Peyer's patch (tissue), 4 donors: ENCODE results near the gene RFNG. TPM values are rescaled to one million over a fixed set of nuclear protein-coding genes. Genes with fewer than 3 reads are reported as not detected.

Experiments used
- DNase-seq, 3 donors: peaks; one replicate each; pipeline ENCODE4 v3.0.0-alpha.2; 2017 to 2019
- H3K27ac ChIP-seq, 4 donors: fragments of 200-600 bp; sonication (generic); one replicate each; pipeline ENCODE4 v1.5.1; 2016 to 2019
- H3K27me3 ChIP-seq, 2 donors: fragments of 200-600 bp; sonication (generic); one replicate each; pipeline ENCODE4 v1.5.1; 2019
- H3K36me3 ChIP-seq, 3 donors: fragments of 200-600 bp; sonication (generic); one replicate each; pipeline ENCODE4 v1.5.1; 2016 to 2019
- H3K4me1 ChIP-seq, 4 donors: fragments of 200-600 bp; sonication (generic); one replicate each; pipeline ENCODE4 v1.5.1; 2016 to 2019
- H3K4me3 ChIP-seq, 4 donors: fragments of 200-600 bp; sonication (generic); 1 replicate in 3 of 4; 2 replicates in 1 of 4; pipeline ENCODE4 v1.5.1; 2016 to 2019; ENCODE audit warnings: mild to moderate bottlenecking in 1 of 4
- H3K9me3 ChIP-seq, 4 donors: fragments of 200-600 bp; sonication (generic); one replicate each; pipeline ENCODE4 v1.5.1; 2016 to 2019; ENCODE audit warnings: mild to moderate bottlenecking in 1 of 4
- CTCF ChIP-seq, 6 experiments: fragments of 450-650 bp in 4 of 6; fragments of 200-600 bp in 2 of 6; sonication (generic) in 1 of 6; IDR thresholded peaks; one replicate each; pipeline ENCODE4 v1.5.1; 2017 to 2019; ENCODE audit warnings: antibody characterized with exemption in 6 of 6, mild to moderate bottlenecking in 3 of 6, moderate library complexity in 1 of 6
- POLR2A ChIP-seq, 2 donors: fragments of 450-650 bp; IDR thresholded peaks; one replicate each; pipeline ENCODE4 v1.5.1; 2017; ENCODE audit warnings: antibody characterized with exemption in 2 of 2, mild to moderate bottlenecking in 2 of 2, moderate library complexity in 2 of 2
- total RNA-seq, 4 donors: library from RNA; depleted of rRNA; stranded (reverse); fragments of >200 nt; gene quantifications; one replicate each; pipeline ENCODE4 v1.1.0, GENCODE V29; 2016

The RFNG gene
- total RNA-seq, 4 donors from 2014 or later = 42.9 to 65.7 (median 50.2) TPM

GRCh38 chr17:81999976-82000802 lies 51.4 kb downstream of the RFNG start:
- H3K9me3 ChIP-seq = no peaks in the 10 kb centered on the region
- peaks cover 0 to 28% (median 0%) of the 10 kb centered on the region in 4 donors for H3K4me1 ChIP-seq
- no peak overlapping the region for H3K27ac ChIP-seq
- H3K27me3 ChIP-seq = no peaks in the 10 kb centered on the region
- H3K4me3 ChIP-seq = peak overlapping the region in 1 of 4 donors; percentile 19
- TF ChIP-seq CTCF (IDR thresholded peaks at IDR 0.05) = no peak
- TF ChIP-seq POLR2A (IDR thresholded peaks at IDR 0.05) = no peak
- H3K36me3 ChIP-seq = peaks cover 0 to 5% (median 0%) of the 10 kb centered on the region in 3 donors
- no peak for DNase-seq

- Histone ChIP-seq H3K36me3 (peaks cover 0 to 5% (median 0%) of the 10 kb centered on the region in 3 donors), H3K4me3 (no peak overlapping the region), H3K27me3 (no peaks in the 10 kb centered on the region), H3K9me3 (no peaks in the 10 kb centered on the region), H3K4me1 (peaks cover 0 to 28% (median 0%) of the 10 kb centered on the region in 4 donors), H3K27ac (no peak overlapping the region)
- no peak for DNase-seq
- TF ChIP-seq POLR2A (IDR thresholded peaks at IDR 0.05) = no peak
- TF ChIP-seq CTCF (IDR thresholded peaks at IDR 0.05) = no peak
Observed at GRCh38 chr17:81999587-81999975, 52.0 kb downstream of the RFNG start.

- H3K9me3 ChIP-seq = no peaks in the 10 kb centered on the region
- peaks cover 0 to 24% (median 0%) of the 10 kb centered on the region in 4 donors for H3K4me1 ChIP-seq
- H3K36me3 ChIP-seq = peaks cover 0 to 5% (median 0%) of the 10 kb centered on the region in 3 donors
- no peak overlapping the region for H3K4me3 ChIP-seq
- no peaks in the 10 kb centered on the region for H3K27me3 ChIP-seq
- no peak for DNase-seq
- TF ChIP-seq POLR2A (IDR thresholded peaks at IDR 0.05) (no peak), CTCF (IDR thresholded peaks at IDR 0.05) (no peak)
- H3K27ac ChIP-seq = no peak overlapping the region
Observed at GRCh38 chr17:81998691-81999438, 52.7 kb downstream of the RFNG start.

DNA sequence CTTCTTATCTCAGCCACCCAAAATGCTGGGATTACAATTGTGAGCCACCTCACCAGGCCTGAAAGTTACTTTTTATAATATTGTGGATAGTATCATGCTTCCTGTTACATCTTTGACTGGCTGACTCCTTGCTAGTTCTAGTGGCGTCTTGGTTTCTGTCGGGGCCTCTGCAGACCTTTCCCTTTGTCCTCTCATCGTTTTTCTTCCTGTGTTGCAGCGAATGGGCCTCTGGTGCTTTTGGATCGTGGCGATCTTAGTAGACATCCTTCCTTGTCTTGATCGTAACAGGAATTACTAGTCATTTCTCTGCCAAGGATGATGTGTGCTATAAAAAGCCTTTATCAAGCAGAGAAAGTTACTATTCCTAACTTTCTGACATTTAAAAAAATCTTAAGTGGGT lies 53.4 kb downstream of the RFNG start:
- peaks cover 0 to 17% (median 0%) of the 10 kb centered on the region in 4 donors for H3K4me1 ChIP-seq
- H3K4me3 ChIP-seq = no peak overlapping the region
- no peaks in the 10 kb centered on the region for H3K9me3 ChIP-seq
- no peak for DNase-seq
- H3K27me3 ChIP-seq = no peaks in the 10 kb centered on the region
- no peak for TF ChIP-seq POLR2A (IDR thresholded peaks at IDR 0.05)
- H3K27ac ChIP-seq = no peak overlapping the region
- peaks cover 0 to 5% (median 0%) of the 10 kb centered on the region in 3 donors for H3K36me3 ChIP-seq

Other genes with a start within 250 kb of the RFNG start
- gene GCGR, start 247.7 kb downstream of the RFNG start, total RNA-seq = 1 to 10 TPM in 1 of 4 donors, under 1 TPM in 1, not detected in 2; 0.67 to 1.1 TPM
- 10 to 100 TPM; 19.6 to 47.9 (median 28.8) TPM for gene MCRIP1, start 218.5 kb downstream of the RFNG start, total RNA-seq
- not detected for gene PPP1R27, start 216.8 kb downstream of the RFNG start, total RNA-seq
- gene P4HB, start 191.3 kb downstream of the RFNG start, total RNA-seq = 1,000 to 10,000 TPM in 3 of 4 donors, 100 to 1,000 TPM in 1; 326 to 1,290 (median 1,196) TPM
- gene ARHGDIA, start 180.5 kb downstream of the RFNG start, total RNA-seq = 100 to 1,000 TPM; 282 to 475 (median 350) TPM
- gene ALYREF, start 160.2 kb downstream of the RFNG start, total RNA-seq = 10 to 100 TPM; 38.9 to 96.6 (median 45.3) TPM
- gene ANAPC11, start 160.1 kb downstream of the RFNG start, total RNA-seq = 100 to 1,000 TPM in 1 of 4 donors, 10 to 100 TPM in 3; 69.3 to 126 (median 85.1) TPM
- gene NPB, start 149.6 kb downstream of the RFNG start, total RNA-seq = 1 to 10 TPM in 1 of 4 donors, under 1 TPM in 1, not detected in 2; 0.76 to 1.6 TPM
- gene PCYT2, start 140.4 kb downstream of the RFNG start, total RNA-seq = 100 to 1,000 TPM in 3 of 4 donors, 10 to 100 TPM in 1; 67.7 to 297 (median 179) TPM
- gene SIRT7, start 133.6 kb downstream of the RFNG start, total RNA-seq = 100 to 1,000 TPM in 2 of 4 donors, 10 to 100 TPM in 2; 82.5 to 130 (median 112) TPM
- gene MAFG, start 124.1 kb downstream of the RFNG start, total RNA-seq = 10 to 100 TPM; 19.8 to 38.3 (median 34.4) TPM
- gene PYCR1, start 114.5 kb downstream of the RFNG start, total RNA-seq = 10 to 100 TPM in 3 of 4 donors, 1 to 10 TPM in 1; 2.4 to 21.5 (median 20.2) TPM
- under 1 TPM in 1 of 4 donors, not detected in 3; 0.76 TPM for gene MYADML2, start 104.6 kb downstream of the RFNG start, total RNA-seq
- 1 to 10 TPM in 1 of 4 donors, not detected in 3; 1.2 TPM for gene NOTUM, start 90.6 kb downstream of the RFNG start, total RNA-seq
- gene ASPSCR1, start 74.2 kb downstream of the RFNG start, total RNA-seq = 10 to 100 TPM; 31.6 to 70.1 (median 49.9) TPM
- 100 to 1,000 TPM in 2 of 4 donors, 10 to 100 TPM in 2; 49.1 to 123 (median 91.8) TPM for gene CENPX, start 28.9 kb downstream of the RFNG start, total RNA-seq
- 10 to 100 TPM; 15.5 to 74.3 (median 23.1) TPM for gene LRRC45, start 28.5 kb downstream of the RFNG start, total RNA-seq
- 10 to 100 TPM in 2 of 4 donors, 1 to 10 TPM in 2; 4.6 to 20.6 (median 9.8) TPM for gene RAC3, start 20.1 kb downstream of the RFNG start, total RNA-seq
- 100 to 1,000 TPM in 2 of 4 donors, 10 to 100 TPM in 2; 68.5 to 104 (median 86.8) TPM for gene DCXR, start 14.1 kb downstream of the RFNG start, total RNA-seq
- 100 to 1,000 TPM in 1 of 4 donors, 10 to 100 TPM in 3; 69.2 to 138 (median 88.5) TPM for gene GPS1, start 87 bp upstream of the RFNG start, total RNA-seq
- 100 to 1,000 TPM in 3 of 4 donors, 10 to 100 TPM in 1; 73.6 to 207 (median 122) TPM for gene DUS1L, start 14.0 kb upstream of the RFNG start, total RNA-seq
- gene FASN, start 46.4 kb upstream of the RFNG start, total RNA-seq = 100 to 1,000 TPM in 1 of 4 donors, 10 to 100 TPM in 3; 50.4 to 110 (median 76.5) TPM
- gene CCDC57, start 161.0 kb upstream of the RFNG start, total RNA-seq = 100 to 1,000 TPM in 2 of 4 donors, 10 to 100 TPM in 2; 28.2 to 144 (median 79.8) TPM
- 10 to 100 TPM; 18.9 to 55.0 (median 35.3) TPM for gene SLC16A3, start 177.2 kb upstream of the RFNG start, total RNA-seq
- 100 to 1,000 TPM; 148 to 232 (median 215) TPM for gene CSNK1D, start 221.9 kb upstream of the RFNG start, total RNA-seq